ENCODE measurements around the gene PCAT7.

GRCh38 chr9:94557376-94557775 lies 2.5 kb downstream of the PCAT7 start:
- TF ChIP-seq GATA2 (IDR thresholded peaks at IDR 0.05; ENCODE audit: low read depth, low read length) (no peak), GATA3 (IDR thresholded peaks at IDR 0.05; ENCODE audit: low read depth, low read length) (no peak)

Measured in SH-SY5Y (cell line).